Hematopoietic multipotent progenitor cell treated with erythropoietin and hydrocortisone succinate and interleukin-3 and kit ligand, for 8 days (in vitro differentiated cells): ENCODE results near the gene ADH1C.
"Not testable (repeated sequence)": the region's sequence is repeated elsewhere in the genome, so short reads cannot be mapped to it uniquely, and the experiment has no call there.

Source experiments
- DNase-seq: peaks from one replicate; pipeline ENCODE4 v3.0.0-alpha.2; 2015

The ADH1C gene

DNA sequence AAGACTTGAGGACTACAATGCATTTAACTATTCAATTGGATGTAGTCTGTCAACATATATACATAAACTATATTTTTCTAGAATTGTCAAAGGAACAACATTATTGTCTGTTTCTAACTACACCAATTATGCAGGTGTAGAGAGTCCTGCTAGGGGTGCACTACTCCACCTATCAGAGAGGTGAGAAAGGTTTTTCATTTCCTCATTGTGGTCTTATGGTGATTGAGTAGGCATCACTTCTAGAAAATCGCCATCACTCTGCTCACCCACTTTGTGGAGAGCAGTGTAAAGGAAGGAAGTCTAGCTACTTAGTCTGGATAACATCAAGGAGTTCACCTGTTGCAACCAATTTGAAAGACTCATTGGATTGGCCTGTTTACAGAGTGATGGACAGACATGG is 4.4 kb upstream of the ADH1C start:
- DNase-seq, result no peak

DNA sequence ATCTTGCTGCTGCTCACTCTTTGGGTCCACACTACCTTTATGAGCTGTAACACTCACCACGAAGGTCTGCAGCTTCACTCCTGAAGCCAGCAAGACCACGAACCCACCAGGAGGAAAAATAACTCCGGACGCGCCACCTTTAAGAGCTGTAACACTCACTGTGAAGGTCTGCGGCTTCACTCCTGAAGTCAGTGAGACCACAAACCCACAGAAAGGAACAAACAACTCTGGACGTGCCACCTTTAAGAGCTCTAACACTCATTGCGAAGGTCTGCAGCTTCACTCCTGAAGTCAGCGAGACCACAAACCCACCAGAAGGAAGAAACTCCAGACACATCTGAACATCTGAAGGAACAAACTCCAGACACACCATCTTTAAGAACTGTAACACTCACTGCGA is 3.6 kb upstream of the ADH1C start:
- DNase-seq, result not testable (repeated sequence)

DNA sequence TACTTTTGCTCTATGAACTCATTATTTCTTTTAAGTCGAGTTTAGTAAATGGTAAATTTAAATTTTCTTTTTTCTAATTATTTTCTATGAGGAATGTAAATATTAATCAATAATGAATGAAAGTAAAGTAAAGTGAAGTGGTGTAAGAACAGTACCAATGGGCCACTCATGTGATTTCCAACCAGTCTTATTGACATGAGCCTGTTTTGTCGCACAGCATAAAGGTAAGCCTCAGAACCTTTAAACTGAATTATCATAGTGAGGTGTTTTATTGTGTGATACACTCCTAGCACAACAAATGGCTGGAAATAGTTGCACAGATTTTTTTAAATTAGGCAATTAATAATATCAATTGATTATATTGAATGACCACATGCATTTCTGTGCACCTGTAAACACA is 1.1 kb downstream of the ADH1C start:
- no peak for DNase-seq

DNA sequence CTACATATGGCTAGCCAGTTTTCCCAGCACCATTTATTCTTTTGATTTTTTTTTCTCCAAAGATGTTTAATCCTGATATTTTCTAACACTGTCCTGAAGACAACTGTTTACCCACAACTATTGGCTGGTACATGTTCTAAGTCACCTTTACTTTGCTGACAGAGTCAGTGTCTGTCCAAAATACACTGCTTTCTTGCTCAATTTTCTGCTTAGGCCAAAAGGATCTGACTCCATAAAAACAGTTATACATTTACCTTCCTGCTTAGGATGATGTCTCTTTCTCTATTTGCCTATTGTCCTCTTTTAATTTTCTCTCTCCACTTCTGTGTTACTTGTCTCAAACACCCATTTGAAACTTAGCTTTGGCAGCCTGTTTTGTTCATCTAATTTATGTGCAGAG is 3.2 kb downstream of the ADH1C start:
- no peak for DNase-seq

DNA sequence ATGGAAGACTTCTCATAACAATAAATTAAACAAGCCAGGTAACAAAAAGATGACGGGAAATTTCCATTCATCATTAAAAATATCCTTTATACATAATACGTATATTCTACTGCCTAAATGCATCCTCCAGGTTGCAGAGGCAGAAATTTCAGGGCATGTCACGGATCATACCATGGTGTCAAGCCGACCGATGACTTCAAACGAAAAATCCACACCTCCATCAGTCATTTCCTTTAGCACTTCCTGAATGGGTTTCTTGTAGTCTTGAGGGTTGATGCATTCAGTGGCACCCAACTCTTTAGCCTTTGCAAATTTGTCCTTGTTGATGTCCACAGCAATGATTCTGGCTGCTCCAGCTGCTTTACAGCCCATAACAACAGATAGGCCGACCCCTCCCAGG is 9.9 kb downstream of the ADH1C start:
- DNase-seq, result not testable (repeated sequence)

DNA sequence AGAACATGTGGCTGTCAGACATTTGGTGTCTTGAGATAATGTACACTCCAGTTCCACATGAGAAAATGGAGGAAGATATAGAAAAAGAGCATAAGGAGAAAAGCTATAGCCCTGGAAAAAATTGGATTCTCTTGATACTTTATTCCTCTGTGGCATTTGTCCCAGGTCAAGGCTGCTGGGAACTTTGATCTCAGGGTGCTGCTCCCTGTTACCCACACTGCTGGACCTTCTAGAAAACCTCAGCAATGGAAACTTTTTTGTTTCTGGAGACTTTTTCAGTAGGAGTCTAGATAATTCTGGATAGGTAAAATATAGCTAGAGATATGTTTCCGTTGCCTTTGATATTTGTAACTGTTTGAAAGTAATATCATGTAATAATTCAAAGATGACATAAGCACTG is 11.1 kb downstream of the ADH1C start:
- DNase-seq, result no peak

DNA sequence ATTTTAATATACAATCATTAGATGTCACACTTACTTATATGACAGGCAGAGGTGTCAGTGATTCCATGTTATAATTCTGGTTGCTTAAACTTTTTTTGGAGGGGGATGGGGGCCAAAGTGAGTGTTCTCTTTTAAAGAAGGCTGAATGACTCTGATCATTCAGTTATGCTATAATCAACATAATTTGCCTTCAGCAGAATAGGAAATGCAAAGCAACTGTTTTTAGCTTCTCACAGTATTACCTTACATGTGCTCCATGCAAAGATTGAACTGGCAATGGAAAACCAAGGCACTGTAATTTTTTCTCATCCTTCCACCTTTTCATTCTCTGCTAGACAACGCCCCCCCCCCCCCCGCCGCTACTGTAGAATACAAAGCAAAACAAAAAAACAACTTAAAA is 13.4 kb downstream of the ADH1C start:
- DNase-seq, result no peak

DNA sequence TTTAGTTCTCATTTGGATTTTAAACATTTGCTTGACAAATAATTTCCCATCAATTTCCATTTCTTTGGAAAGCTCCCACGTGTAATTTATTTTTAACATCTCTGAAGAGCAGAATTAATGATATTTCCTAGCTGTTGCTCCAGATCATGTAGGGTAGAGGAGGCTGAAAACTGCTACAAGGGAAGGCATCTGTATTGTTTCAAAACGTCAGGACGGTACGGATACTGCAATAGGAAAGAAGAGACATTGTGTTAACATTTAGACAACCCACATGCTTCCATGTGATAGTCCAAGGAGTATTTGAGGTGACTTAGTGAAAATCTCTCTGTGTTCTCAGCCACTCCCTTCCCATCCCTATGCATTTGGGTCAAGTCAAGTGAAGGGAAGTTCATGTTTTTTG is 16.0 kb downstream of the ADH1C start:
- no peak for DNase-seq

DNA sequence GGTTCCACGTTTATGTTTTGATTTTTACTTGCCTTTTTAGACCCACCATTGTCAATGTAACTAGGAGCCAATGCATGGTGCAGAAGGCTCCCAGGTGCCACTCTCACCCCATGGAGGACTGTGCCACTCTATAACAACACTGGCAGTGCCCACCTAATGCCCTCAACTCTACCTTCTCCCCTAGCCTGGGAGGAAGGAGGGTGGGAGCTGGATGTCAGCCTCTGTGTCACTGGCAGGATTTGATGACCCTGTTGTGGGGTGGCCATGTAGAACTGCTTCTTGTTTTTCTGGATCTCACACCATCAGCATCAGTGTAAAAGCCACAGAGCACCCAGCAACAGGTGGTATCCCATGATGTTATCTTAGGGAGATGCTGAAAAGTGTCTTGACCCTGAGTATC is 17.7 kb downstream of the ADH1C start:
- no peak for DNase-seq

DNA sequence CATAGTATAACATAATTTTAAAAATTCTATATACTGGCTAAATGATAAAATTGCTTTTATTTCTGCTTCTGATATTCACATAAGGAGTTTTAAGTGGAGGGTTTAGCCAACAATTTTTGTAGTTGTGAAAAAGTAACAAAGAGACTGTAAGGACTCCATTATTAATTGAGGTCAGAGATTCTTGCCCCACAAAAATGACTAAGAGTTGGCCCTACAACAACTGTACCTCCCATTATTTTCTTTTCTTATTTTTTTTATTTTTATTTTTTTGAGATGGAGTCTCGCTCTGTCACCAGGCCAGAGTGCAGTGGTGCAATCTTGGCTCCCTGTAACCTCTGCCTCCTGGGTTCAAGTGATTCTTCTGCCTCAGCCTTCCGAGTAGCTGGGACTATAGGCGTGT is 21.9 kb downstream of the ADH1C start:
- no peak for DNase-seq

DNA sequence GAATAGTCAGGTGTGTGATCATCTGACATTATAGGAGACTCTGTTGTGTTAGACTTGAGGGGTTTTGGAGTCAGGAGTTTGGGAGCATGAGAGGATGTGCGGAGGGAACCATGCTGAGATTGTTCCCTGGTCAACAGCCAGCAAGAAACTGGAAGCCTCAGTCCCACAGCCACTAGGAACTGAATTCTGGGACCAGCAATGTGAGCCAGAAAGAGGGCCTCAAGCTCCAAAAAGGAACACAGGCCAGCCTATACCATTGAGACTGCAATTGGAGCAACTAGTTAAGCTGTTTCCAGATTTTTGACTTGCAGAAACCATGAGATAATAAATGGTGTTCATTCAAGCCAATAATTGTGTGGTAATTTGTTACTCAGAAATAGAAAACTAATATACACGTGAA is 22.7 kb downstream of the ADH1C start:
- no peak for DNase-seq

DNA sequence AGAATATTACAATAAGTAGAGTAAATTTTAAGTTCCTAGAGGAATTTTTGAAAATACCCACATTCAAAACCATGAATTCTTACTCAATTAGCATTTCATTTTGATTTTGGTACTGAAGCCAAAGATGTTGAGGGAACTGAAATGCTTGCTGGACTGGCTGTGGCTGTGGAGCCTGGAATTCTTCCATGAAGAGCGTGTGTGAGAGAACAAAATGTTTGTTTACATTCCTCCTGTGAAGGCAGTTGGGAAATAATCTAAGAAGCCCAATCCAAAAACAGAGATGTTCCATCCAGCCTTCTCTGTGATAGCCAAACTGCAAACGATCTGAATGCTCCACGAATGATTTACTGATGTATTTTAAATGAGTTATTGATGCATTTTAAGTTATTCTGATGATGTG is 27.6 kb downstream of the ADH1C start:
- DNase-seq, result no peak

DNA sequence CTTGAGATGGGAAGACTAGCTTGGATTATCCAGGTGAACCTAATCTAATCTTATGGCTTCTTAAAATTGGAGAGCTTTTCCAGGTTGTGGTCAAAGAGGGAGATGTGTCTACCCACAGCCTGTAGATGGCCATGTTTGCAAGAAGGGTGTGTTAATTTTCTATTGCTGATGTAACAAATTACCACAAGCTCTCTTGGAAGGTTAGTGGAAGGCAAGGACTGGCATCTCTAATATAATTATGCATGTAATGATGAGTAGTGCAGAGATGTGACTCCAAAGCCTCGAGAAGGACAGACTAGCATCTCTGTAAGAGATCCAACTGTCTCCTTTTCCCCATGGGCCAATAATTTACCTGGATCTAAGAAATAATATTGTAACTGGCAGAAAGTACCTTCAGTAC is 28.2 kb downstream of the ADH1C start:
- DNase-seq, result no peak

DNA sequence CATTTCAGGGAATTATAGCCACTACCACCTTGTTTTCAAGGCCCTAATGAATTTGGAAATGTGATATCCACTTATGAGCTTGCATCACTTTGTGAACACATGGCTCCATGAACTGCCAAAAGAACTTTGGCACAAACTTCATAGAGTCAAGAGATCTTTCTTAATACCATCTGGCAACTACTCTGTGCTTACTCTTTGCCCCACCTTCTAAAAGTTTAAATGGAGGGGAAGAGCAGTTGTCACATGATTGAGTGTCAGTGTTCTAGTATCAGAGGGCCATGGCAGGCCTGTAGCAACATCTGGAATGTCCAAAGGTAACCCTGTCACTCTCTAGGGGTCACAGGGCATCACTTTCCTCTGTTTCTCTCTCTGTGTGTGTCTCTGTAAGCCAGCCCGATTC is 28.8 kb downstream of the ADH1C start:
- DNase-seq, result no peak

DNA sequence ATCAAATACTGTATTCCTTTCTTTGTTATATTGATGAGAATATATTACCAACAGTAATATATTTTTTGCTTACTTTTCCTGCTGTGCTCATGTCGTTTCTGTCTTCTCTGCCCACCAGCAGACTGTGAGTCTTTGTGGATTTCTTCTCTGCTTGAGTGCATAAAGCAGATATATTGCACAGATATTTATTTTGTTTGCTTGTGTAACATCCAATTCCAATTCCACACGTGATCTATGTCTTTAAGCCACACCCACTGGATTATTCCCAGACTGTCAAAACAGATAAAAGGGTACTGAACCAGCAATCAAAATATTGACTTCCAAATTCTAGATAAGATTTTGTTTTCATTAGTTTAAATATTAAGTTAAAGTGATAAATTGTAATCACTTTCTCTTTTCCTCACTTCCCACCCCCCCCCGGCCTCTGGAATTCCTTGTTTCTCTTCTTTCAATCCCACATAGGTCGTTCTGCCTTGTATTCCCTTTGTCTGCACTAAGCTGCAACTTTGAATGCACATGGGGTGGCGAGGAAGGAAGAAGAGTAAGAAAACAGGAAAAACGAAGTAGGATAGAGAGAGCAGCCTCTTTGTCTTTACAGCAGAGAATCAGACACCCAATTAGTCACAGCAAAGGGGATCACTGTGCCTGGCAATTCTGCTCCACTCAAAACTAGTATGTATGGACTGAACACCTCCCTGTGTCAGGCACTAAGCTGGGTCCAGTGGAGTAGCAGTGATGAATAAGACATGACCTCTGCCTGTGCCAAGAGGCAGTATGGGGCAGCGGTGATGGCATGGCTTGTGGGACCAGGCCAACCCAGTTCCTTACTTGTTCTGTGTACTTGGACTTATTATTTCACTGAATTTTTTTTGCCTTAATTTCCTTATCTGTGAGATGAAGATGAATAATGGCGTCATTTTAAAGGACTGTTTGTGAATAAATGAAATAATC is 31.0 kb downstream of the ADH1C start, which contains the start of gene ADH1B:
TSS of gene ADH1B (minus strand) at position 161 of the 951 bp plus-strand sequence. CDS start at position 91, 70 bp downstream.
- no peak for DNase-seq

DNA sequence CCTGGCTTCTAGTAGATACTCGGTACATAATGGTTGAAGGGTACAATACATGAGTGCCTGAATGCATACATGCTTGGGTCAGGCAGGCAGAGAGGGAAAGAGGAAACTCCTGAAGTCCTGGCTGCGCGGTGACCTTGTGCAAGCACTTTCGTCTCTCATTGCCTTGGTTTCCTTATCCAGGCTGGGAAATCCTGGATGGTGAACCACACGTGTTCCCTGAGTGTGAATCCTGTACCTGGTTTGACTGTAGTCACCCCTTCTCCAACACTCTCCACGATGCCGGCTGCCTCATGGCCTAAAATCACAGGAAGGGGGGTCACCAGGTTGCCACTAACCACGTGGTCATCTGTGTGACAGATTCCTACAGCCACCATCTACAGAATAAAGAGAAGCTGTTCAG is 34.7 kb downstream of the ADH1C start:
- not testable (repeated sequence) for DNase-seq

DNA sequence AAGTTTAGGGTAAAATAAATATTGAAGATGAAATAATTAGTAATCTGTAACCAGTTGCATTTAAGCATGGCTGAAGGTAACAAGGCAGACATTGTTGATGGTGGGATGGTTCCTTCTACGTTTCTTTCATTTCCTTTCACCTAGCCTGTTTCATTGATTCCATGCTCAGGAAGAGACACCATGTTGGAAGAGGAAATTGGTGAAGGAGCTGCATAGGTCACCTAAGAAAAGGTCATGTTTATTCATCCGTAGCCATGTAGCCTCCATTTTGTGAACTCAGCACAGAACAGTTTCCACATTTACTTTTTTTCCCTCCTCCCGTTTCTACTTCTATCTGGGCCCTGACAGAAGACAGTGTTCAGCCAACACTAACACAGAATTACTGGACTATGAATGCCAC is 35.2 kb downstream of the ADH1C start:
- no peak for DNase-seq

DNA sequence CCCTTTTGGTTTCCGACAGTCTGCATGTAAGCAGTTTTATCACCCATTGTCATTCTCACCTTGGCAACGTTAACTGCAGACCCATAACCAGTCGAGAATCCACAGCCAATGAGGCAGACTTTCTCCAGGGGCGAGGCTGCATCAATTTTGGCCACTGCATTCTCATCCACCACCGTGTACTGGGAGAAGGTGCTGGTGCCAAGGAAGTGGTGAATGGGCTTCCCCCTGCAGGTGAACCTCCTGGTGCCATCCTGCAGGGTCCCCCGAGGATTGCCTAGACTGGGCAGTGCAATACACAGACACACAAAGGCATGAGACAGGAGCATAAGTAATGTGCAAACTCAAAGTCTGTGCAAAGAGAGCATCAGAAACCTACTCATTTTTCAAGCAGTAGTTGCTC is 36.7 kb downstream of the ADH1C start:
- DNase-seq, result no peak

DNA sequence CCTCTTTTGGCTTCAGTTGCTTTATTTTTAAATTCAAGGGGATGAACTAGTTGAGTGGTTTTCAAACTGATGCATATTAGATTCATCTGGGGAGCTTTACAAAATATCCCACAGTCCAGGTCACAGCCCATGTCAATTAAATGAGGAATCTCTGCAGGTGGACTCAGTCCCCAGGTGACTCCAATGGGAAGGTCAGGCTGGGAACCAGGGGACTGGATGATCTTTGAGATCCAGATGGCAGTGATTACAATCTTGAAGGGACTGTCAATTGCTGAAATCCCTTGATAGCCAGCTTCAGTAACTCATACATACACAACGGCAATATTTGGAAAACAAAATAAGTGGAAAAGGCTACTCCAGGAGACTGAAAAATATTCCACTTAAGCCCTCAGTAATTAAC is 38.3 kb downstream of the ADH1C start:
- DNase-seq, result no peak

DNA sequence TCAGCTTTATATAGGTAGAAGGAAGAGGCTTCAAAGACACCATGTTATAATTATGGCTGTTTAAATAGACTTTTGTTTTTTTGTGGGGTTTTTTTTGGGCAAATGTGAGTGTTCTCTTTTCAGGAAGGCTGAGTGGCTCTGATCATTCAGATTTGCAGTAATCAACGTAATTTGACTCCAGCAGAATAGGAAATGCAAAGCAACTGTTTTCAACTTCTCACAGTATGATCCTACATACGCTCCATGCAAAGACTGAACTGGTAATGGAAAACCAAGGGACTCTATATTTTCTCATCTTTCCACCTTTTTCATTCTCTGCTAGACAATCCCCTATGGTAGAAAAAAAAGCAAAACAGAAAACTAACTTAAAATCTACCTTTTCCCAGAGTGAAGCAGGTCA is 42.2 kb downstream of the ADH1C start:
- DNase-seq, result no peak

DNA sequence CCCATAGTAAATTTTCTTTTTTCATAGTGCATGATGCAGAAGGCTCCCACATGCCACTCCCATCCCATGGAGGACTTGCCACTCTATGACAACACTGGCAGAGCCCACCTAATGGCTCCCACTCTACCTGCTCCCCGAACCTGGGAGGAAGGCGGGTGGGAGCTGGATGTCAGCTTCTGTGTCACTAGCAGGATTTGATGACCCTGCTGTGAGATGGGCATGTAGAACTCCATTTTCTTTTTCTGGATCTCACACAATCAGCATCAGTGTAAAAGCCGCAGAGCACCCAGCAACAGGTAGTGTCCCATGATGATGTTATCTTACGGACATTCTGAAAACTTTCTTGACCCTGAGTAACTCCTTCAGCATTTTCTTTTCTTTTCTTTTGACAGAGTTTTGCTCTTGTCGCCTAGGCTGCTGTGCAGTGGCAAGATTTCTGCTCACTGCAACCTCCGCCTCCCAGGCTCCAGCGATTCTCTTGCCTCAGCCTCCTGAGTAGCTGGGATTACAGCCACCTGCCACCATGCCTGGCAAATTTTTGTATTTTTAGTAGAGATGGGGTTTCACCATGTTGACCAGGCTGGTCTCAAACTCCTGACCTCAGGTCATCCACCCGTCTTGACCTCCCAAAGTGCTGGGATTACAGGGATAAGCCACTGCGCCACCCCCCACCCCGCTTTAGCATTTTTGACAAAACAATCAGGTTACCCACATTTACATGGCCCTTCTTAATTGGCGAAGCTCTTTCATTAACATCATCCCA is 46.7 kb downstream of the ADH1C start:
- no peak for DNase-seq

DNA sequence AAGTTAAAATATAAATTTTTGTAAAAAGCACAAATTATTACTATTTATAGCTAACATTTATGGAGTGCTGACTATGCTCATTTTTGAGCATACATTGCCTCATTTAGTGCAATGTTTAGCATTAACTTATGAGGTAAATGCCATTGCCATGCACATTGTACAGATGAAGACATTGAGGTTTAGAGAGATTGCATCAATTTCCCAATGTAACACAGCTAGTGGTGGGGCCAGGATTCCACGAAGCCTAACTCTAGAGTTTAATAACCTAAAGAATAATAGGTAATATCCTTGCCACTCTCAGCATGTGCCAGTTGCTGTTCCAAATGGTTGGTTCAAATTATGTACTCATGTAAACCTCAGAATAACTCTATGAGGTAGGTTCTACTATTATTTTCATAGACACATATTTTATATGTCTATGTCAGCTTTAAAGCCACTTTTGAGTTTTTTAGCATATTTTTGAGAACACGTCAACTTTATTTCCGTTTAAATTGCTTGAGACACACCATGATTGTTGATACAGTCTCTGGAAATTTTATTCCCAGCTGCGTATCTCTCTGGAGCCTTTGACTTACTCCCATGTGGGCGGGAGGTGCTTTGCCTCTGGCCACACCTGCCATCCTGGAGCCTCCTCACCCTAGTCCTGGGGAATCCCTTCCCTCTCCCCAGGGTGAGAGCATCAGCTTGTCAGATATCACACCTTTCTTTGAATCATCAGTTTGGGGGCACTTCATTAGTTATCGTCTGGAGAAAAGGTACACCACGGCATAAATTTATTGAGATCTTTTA is 51.0 kb downstream of the ADH1C start:
- DNase-seq, result no peak

DNA sequence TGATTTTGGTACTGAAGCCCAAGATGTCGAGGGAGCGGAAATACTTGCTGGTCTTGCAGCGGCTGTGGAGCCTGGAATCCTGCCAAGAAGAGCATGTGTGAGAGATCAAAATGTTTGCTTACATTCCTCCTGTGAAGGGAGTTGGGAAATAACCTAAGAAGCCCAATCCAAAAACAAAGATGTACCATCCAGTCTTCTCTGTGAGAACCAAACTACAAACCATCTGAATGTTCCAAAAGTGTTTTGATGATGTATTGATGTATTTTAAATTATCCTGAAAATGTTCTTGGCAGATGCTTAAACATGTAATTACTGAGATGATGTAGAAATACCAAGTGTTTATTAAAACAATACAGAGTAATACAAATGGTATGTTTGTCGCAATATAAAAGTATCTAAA is 51.6 kb downstream of the ADH1C start:
- no peak for DNase-seq
